ENCODE measurements around the gene DAP.
A peak's percentile ranks its signal among the peaks of the same experiment; 100 is the strongest.

Gene DAP

GRCh38 chr5:10636363-10637142 lies 124.5 kb downstream of the DAP start:
- TF ChIP-seq CTCF (IDR thresholded peaks at IDR 0.05; ENCODE audit: low read depth, low read length, missing control alignments) = no peak
- no peak overlapping the region; the same call in 1 of the 2 replicates for H3K4me3 ChIP-seq (ENCODE audit: low read depth, low read length)
- no peak for DNase-seq (ENCODE audit: low read depth)

- peak overlapping the region; percentile 31 for H3K4me3 ChIP-seq (ENCODE audit: low read depth, low read length)
- no peak for DNase-seq (ENCODE audit: low read depth)
- TF ChIP-seq CTCF (IDR thresholded peaks at IDR 0.05; ENCODE audit: low read depth, low read length, missing control alignments) = no peak
Observed at GRCh38 chr5:10635867-10636350, 125.1 kb downstream of the DAP start.

GRCh38 chr5:10635257-10635866 lies 125.7 kb downstream of the DAP start:
- H3K4me3 ChIP-seq (ENCODE audit: low read depth, low read length) = peak overlapping the region; percentile 31
- no peak for TF ChIP-seq CTCF (IDR thresholded peaks at IDR 0.05; ENCODE audit: low read depth, low read length, missing control alignments)
- DNase-seq (ENCODE audit: low read depth) = peak; percentile 93

GRCh38 chr5:10634562-10634961 lies 126.5 kb downstream of the DAP start:
- no peak overlapping the region; the same call in 1 of the 2 replicates for H3K4me3 ChIP-seq (ENCODE audit: low read depth, low read length)
- DNase-seq (ENCODE audit: low read depth) = no peak
- no peak for TF ChIP-seq CTCF (IDR thresholded peaks at IDR 0.05; ENCODE audit: low read depth, low read length, missing control alignments)

- no peak for TF ChIP-seq CTCF (IDR thresholded peaks at IDR 0.05; ENCODE audit: low read depth, low read length, missing control alignments)
- no peak overlapping the region; the same call in 1 of the 2 replicates for H3K4me3 ChIP-seq (ENCODE audit: low read depth, low read length)
- DNase-seq (ENCODE audit: low read depth) = no peak
Observed at GRCh38 chr5:10634050-10634449, 127.0 kb downstream of the DAP start.

GRCh38 chr5:10633271-10634049 lies 127.6 kb downstream of the DAP start:
- no peak for DNase-seq (ENCODE audit: low read depth)

More at GRCh38 chr5:10633271-10634049, 127.6 kb downstream of the DAP start:
- no peak for TF ChIP-seq CTCF (IDR thresholded peaks at IDR 0.05; ENCODE audit: low read depth, low read length, missing control alignments)
- H3K4me3 ChIP-seq (ENCODE audit: low read depth, low read length) = peak overlapping the region; percentile 3; the same call in 1 of the 2 replicates
